Measurements from ENCODE around the gene SPTSSB.

Gene SPTSSB

GRCh38 chr3:161332792-161333191, 38.5 kb downstream of the SPTSSB start:
- Histone ChIP-seq H3K4me2 (ENCODE audit: low read length) (no peak overlapping the region), H3K9me3 (ENCODE audit: control insufficient read depth, low read length) (no peaks in the 10 kb centered on the region), H3K9ac (no peak overlapping the region), H2AFZ (no peak overlapping the region), H3K27ac (no peak overlapping the region), H3K79me2 (no peaks in the 10 kb centered on the region), H3K4me3 (ENCODE audit: low read depth, low read length) (no peak overlapping the region), H3K4me1 (no peaks in the 10 kb centered on the region), H3K36me3 (ENCODE audit: control insufficient read depth, insufficient read depth, low read length) (no peaks in the 10 kb centered on the region), H3K27me3 (ENCODE audit: control insufficient read depth, insufficient read depth, low read length) (no peaks in the 10 kb centered on the region)
- no peak for TF ChIP-seq CTCF (IDR thresholded peaks at IDR 0.05)

GRCh38 chr3:161325059-161325458, 46.3 kb downstream of the SPTSSB start:
- Histone ChIP-seq H3K27ac (no peak overlapping the region), H3K79me2 (no peaks in the 10 kb centered on the region), H3K36me3 (ENCODE audit: control insufficient read depth, insufficient read depth, low read length) (no peaks in the 10 kb centered on the region), H3K4me3 (ENCODE audit: low read depth, low read length) (no peak overlapping the region), H3K9ac (no peak overlapping the region), H3K4me2 (ENCODE audit: low read length) (no peak overlapping the region), H2AFZ (no peak overlapping the region), H3K27me3 (ENCODE audit: control insufficient read depth, insufficient read depth, low read length) (no peaks in the 10 kb centered on the region), H3K4me1 (no peaks in the 10 kb centered on the region), H3K9me3 (ENCODE audit: control insufficient read depth, low read length) (no peaks in the 10 kb centered on the region)
- no peak for TF ChIP-seq CTCF (IDR thresholded peaks at IDR 0.05)

- no peaks in the 10 kb centered on the region for H3K79me2 ChIP-seq
- no peaks in the 10 kb centered on the region for H3K9me3 ChIP-seq (ENCODE audit: control insufficient read depth, low read length)
- no peaks in the 10 kb centered on the region for H3K36me3 ChIP-seq (ENCODE audit: control insufficient read depth, insufficient read depth, low read length)
- no peak overlapping the region for H3K27ac ChIP-seq
- TF ChIP-seq CTCF (IDR thresholded peaks at IDR 0.05), result no peak
- no peaks in the 10 kb centered on the region for H3K4me1 ChIP-seq
- no peak overlapping the region for H2AFZ ChIP-seq
- no peak overlapping the region for H3K9ac ChIP-seq
- H3K27me3 ChIP-seq (ENCODE audit: control insufficient read depth, insufficient read depth, low read length), result no peaks in the 10 kb centered on the region
- H3K4me3 ChIP-seq (ENCODE audit: low read depth, low read length), result no peak overlapping the region
- no peak overlapping the region for H3K4me2 ChIP-seq (ENCODE audit: low read length)
Observed at GRCh38 chr3:161323926-161324621, 47.2 kb downstream of the SPTSSB start.

- no peaks in the 10 kb centered on the region for H3K79me2 ChIP-seq
- no peak for TF ChIP-seq CTCF (IDR thresholded peaks at IDR 0.05)
Observed at GRCh38 chr3:161322781-161323568, 48.3 kb downstream of the SPTSSB start.

More at GRCh38 chr3:161322781-161323568, 48.3 kb downstream of the SPTSSB start:
- H3K9ac ChIP-seq, result no peak overlapping the region
- no peaks in the 10 kb centered on the region for H3K9me3 ChIP-seq (ENCODE audit: control insufficient read depth, low read length)
- no peak overlapping the region for H3K4me3 ChIP-seq (ENCODE audit: low read depth, low read length)
- H3K36me3 ChIP-seq (ENCODE audit: control insufficient read depth, insufficient read depth, low read length), result no peaks in the 10 kb centered on the region
- H2AFZ ChIP-seq, result no peak overlapping the region
- H3K27ac ChIP-seq, result no peak overlapping the region
- H3K4me1 ChIP-seq, result no peaks in the 10 kb centered on the region
- H3K4me2 ChIP-seq (ENCODE audit: low read length), result no peak overlapping the region
- no peaks in the 10 kb centered on the region for H3K27me3 ChIP-seq (ENCODE audit: control insufficient read depth, insufficient read depth, low read length)

All from parathyroid adenoma (tissue), 2 donors.